ENCODE results near the gene ADAMTS20.
"Not testable (repeated sequence)": the region's sequence is repeated elsewhere in the genome, so short reads cannot be mapped to it uniquely, and the experiment has no call there.

The ADAMTS20 gene

GRCh38 chr12:43378448-43378847 is 173.6 kb downstream of the ADAMTS20 start:
- Histone ChIP-seq H3K4me3 (no peak overlapping the region), H3K27ac (no peak overlapping the region)
- DNase-seq (ENCODE audit: low spot score), result no peak
- TF ChIP-seq, protein P1, sequence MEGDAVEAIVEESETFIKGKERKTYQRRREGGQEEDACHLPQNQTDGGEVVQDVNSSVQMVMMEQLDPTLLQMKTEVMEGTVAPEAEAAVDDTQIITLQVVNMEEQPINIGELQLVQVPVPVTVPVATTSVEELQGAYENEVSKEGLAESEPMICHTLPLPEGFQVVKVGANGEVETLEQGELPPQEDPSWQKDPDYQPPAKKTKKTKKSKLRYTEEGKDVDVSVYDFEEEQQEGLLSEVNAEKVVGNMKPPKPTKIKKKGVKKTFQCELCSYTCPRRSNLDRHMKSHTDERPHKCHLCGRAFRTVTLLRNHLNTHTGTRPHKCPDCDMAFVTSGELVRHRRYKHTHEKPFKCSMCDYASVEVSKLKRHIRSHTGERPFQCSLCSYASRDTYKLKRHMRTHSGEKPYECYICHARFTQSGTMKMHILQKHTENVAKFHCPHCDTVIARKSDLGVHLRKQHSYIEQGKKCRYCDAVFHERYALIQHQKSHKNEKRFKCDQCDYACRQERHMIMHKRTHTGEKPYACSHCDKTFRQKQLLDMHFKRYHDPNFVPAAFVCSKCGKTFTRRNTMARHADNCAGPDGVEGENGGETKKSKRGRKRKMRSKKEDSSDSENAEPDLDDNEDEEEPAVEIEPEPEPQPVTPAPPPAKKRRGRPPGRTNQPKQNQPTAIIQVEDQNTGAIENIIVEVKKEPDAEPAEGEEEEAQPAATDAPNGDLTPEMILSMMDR (IDR thresholded peaks at IDR 0.05), result no peak

DNA sequence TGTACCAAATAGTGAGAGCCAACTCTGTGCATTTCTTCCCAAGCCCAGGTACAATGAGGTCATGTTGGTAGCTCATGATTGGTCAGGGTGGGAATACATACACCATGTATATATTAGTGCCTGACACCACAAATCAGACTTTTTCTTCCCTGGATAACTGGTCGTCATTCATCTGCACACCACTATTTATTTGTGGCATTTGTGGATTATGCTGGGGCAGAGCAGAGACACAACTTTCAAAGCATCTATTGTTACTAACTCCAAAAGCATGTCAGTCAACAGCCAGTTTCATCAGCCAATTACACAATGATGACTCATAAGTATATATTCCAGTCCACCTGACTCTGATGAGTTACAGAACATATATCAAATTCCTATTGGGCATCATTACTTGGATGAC is 181.7 kb downstream of the ADAMTS20 start:
- no peak overlapping the region for H3K4me3 ChIP-seq
- H3K27ac ChIP-seq, result no peak overlapping the region
- no peak for DNase-seq (ENCODE audit: low spot score)
- TF ChIP-seq, protein P1 (IDR thresholded peaks at IDR 0.05), result no peak

DNA sequence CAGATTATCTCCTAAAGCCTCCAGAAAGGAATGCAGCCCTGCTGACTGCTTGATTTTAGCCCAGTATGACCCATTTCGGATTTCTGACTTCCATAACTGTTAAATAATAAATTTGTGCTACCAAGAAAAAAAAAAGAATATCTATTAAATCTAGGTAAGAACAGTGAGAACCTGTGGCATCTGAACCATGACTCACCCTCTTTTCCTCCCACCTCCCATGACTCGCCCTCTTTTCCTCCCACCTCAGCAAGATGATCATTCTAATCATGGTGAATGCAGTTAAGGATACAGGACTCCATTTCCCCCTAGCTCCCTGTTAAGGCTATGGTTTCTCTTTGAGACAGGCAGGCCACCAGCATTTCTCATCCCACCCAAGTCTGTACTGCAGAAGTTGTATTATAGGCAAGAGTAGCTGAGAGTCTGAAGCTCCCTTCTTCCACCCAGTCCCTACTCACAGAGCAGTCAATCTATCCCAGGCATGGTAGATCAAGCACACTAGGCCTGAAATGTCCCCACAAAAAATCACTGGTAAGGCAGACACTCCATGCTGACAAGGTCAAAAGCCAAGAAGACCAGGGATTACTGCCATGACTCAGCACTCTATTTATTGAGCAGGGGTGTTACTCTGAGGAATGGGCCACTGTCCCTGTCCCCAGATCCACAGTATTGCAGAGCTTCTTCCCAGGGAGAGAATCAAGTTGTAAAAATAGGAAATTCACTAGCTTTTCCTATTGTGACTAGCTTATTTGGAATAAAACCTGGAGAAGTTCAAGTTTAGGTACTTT is 188.9 kb downstream of the ADAMTS20 start:
- no peak for DNase-seq (ENCODE audit: low spot score)
- TF ChIP-seq, protein P1 (IDR thresholded peaks at IDR 0.05), result no peak
- H3K4me3 ChIP-seq, result no peak overlapping the region
- no peak overlapping the region for H3K27ac ChIP-seq

DNA sequence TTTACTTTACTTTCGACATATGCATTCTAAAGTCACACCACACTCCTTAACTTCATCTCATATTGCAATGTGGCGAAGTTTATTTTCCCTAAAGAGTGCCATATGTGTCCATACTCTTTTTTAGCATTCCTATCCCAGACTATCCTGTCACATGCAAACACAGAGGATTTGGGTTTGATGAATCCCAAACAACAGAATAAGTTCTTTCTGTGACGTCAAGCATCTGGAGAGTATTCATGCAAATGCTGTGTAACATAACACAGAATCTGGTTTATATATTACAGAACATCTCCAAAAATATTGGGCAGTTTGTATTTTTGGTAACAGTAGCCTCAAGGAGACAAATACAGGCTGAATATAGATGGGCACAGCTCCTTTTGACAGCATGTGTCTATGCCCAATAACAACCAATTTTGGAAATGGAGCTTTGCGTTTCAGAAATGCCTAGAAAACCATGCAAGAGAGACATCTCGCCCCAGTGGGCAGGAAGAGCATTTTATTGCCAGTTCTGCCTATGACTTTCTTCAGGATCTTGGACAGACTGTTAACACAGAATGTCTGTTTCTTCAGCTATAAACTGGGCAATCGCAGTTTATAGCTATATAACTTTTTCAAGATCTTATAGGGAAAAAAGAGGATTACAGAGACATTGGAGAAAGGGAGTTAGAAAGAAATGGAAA is 190.8 kb downstream of the ADAMTS20 start:
- no peak for DNase-seq (ENCODE audit: low spot score)
- Histone ChIP-seq H3K4me3 (no peak overlapping the region), H3K27ac (no peak overlapping the region)
- TF ChIP-seq, protein P1 (IDR thresholded peaks at IDR 0.05), result no peak

GRCh38 chr12:43360001-43360400 is 192.0 kb downstream of the ADAMTS20 start:
- H3K27ac ChIP-seq; DNase-seq (ENCODE audit: low spot score); H3K4me3 ChIP-seq: not testable (repeated sequence)

GRCh38 chr12:43357141-43357540 is 194.9 kb downstream of the ADAMTS20 start:
- no peak overlapping the region for H3K27ac ChIP-seq
- no peak overlapping the region for H3K4me3 ChIP-seq
- no peak for DNase-seq (ENCODE audit: low spot score)
- TF ChIP-seq, protein P1 (IDR thresholded peaks at IDR 0.05), result no peak

DNA sequence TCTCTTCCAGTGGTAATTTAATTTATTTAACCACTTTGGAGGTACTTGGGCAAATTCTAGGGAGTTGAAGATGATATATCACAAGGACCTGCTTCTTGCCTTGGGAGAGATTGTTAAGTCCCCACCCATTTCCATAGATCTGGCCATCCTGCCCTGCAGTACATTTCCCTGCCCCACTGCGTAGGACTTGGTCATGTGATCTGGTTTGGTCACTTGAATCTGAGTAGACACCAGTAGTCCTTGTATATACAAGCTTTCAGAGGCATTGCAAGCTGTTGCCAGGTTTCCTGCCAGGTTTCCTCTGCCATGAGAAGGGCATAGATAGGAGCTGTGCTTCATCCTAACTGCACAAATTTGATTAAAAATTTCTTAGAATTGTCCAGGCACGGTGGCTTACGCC is 200.0 kb downstream of the ADAMTS20 start:
- no peak for DNase-seq (ENCODE audit: low spot score)
- TF ChIP-seq, protein P1 (IDR thresholded peaks at IDR 0.05), result no peak
- Histone ChIP-seq H3K4me3 (no peak overlapping the region), H3K27ac (no peak overlapping the region)
